WTC11 (cell line): ENCODE data around the gene AMER1. TPM values are rescaled to one million over a fixed set of nuclear protein-coding genes. Genes with fewer than 3 reads are reported as not detected.

ENCODE experiments used
- ATAC-seq: fragments of 200-7000 bp; cut with Tn5 transposase; 2 replicates; pipeline ENCODE4 v1.10.0; 2021; ENCODE audit warnings: mild to moderate bottlenecking, moderate library complexity
- CTCF ChIA-PET: fragments of 300-600 bp; sonication (Branson Sonifier 250); formaldehyde crosslinking; loops from one replicate; lab custom pipeline; 2021; ENCODE audit warnings: antibody characterized with exemption; lab: Charles Lee
- POLR2A ChIA-PET: fragments of 350-600 bp; sonication (Branson Sonifier 250); formaldehyde crosslinking; loops from one replicate; lab custom pipeline; 2021; ENCODE audit warnings: antibody characterized with exemption; lab: Charles Lee
- DNase-seq: peaks from one replicate; pipeline ENCODE4 v3.0.0; 2021; ENCODE audit warnings: low spot score
- H3K27ac Mint-ChIP-seq: 2 replicates; pipeline ENCODE4 v1.8.0; 2021; ENCODE audit warnings: mixed read lengths
- H3K27me3 Mint-ChIP-seq: 2 replicates; pipeline ENCODE4 v1.8.0; 2021; ENCODE audit warnings: low read depth, mild to moderate bottlenecking, moderate library complexity, mixed read lengths
- H3K36me3 Mint-ChIP-seq: 2 replicates; pipeline ENCODE4 v1.8.0; 2021; ENCODE audit warnings: mixed read lengths
- H3K4me1 Mint-ChIP-seq: 2 replicates; pipeline ENCODE4 v1.8.0; 2022; ENCODE audit warnings: mixed read lengths
- H3K4me3 Mint-ChIP-seq: 2 replicates; pipeline ENCODE4 v1.8.0; 2021; ENCODE audit warnings: mild to moderate bottlenecking, moderate library complexity, mixed read lengths
- H3K9me3 Mint-ChIP-seq: 2 replicates; pipeline ENCODE4 v1.8.0; 2021; ENCODE audit warnings: mixed read lengths
- EMX1 ChIP-seq: fragments of 250-450 bp; sonication (Bioruptor Pico); IDR thresholded peaks from 2 replicates; pipeline ENCODE4 v1.8.0; 2021; ENCODE audit warnings: mild to moderate bottlenecking
- JAZF1 ChIP-seq: fragments of 250-450 bp; sonication (Bioruptor Pico); IDR thresholded peaks from 2 replicates; pipeline ENCODE4 v1.9.0; 2021; ENCODE audit warnings: moderate library complexity, mild to moderate bottlenecking, inconsistent platforms
- JUN ChIP-seq: sonication (generic); formaldehyde crosslinking; IDR thresholded peaks from 2 replicates; pipeline ENCODE4 v1.8.0; 2023; ENCODE audit warnings: mild to moderate bottlenecking, missing genetic modification reagents
- NFATC4 ChIP-seq: fragments of 250-450 bp; sonication (Bioruptor Pico); IDR thresholded peaks from 2 replicates; pipeline ENCODE4 v1.9.0; 2021; ENCODE audit warnings: mild to moderate bottlenecking
- NFYB ChIP-seq: sonication (generic); formaldehyde crosslinking; conservative IDR thresholded peaks from 2 replicates; pipeline ENCODE4 v1.8.0; 2022; ENCODE audit warnings: low read depth, missing genetic modification reagents
- OVOL2 ChIP-seq: fragments of 250-450 bp; sonication (Bioruptor Pico); IDR thresholded peaks from 2 replicates; pipeline ENCODE4 v1.9.0; 2021; ENCODE audit warnings: mild to moderate bottlenecking, borderline replicate concordance
- PRRX2 ChIP-seq: fragments of 250-450 bp; sonication (Bioruptor Pico); IDR thresholded peaks from 2 replicates; pipeline ENCODE4 v1.8.0; 2021; ENCODE audit warnings: mild to moderate bottlenecking
- TP53 ChIP-seq: sonication (generic); formaldehyde crosslinking; IDR thresholded peaks from 2 replicates; pipeline ENCODE4 v1.8.1; 2023; ENCODE audit warnings: mild to moderate bottlenecking, missing genetic modification reagents
- ZNF121 ChIP-seq: sonication (generic); formaldehyde crosslinking; IDR thresholded peaks from 2 replicates; pipeline ENCODE4 v1.8.0; 2023; ENCODE audit warnings: missing genetic modification reagents
- ZNF138 ChIP-seq: sonication (generic); formaldehyde crosslinking; conservative IDR thresholded peaks from 2 replicates; pipeline ENCODE4 v1.8.1; 2022; ENCODE audit warnings: mild to moderate bottlenecking, moderate library complexity, missing genetic modification reagents
- ZNF219 ChIP-seq: sonication (generic); formaldehyde crosslinking; IDR thresholded peaks from 2 replicates; pipeline ENCODE4 v1.8.0; 2023; ENCODE audit warnings: missing genetic modification reagents, mild to moderate bottlenecking, borderline replicate concordance
- total RNA-seq: library from RNA; stranded (reverse); gene quantifications from 3 replicates; pipeline ENCODE4 v1.2.3, GENCODE V29; 2021
- TF ChIP-seq, protein P1 (sequence below): sonication (generic); formaldehyde crosslinking; IDR thresholded peaks from 2 replicates; pipeline ENCODE4 v1.8.0; 2022; ENCODE audit warnings: mild to moderate bottlenecking, missing genetic modification reagents
- TF ChIP-seq, protein P2 (sequence below): fragments of 250-450 bp; sonication (Bioruptor Pico); IDR thresholded peaks from 2 replicates; pipeline ENCODE4 v1.9.0; 2021; ENCODE audit warnings: mild to moderate bottlenecking
- TF ChIP-seq, protein P3 (sequence below): sonication (generic); formaldehyde crosslinking; IDR thresholded peaks from 2 replicates; pipeline ENCODE4 v1.8.1; 2023; ENCODE audit warnings: mild to moderate bottlenecking, missing genetic modification reagents, borderline replicate concordance
- TF ChIP-seq, protein P4 (sequence below): sonication (generic); formaldehyde crosslinking; IDR thresholded peaks from 2 replicates; pipeline ENCODE4 v1.8.0; 2023; ENCODE audit warnings: mild to moderate bottlenecking, missing genetic modification reagents

Gene AMER1
- total RNA-seq, 1 experiment from 2014 or later: 9.9 TPM

DNA sequence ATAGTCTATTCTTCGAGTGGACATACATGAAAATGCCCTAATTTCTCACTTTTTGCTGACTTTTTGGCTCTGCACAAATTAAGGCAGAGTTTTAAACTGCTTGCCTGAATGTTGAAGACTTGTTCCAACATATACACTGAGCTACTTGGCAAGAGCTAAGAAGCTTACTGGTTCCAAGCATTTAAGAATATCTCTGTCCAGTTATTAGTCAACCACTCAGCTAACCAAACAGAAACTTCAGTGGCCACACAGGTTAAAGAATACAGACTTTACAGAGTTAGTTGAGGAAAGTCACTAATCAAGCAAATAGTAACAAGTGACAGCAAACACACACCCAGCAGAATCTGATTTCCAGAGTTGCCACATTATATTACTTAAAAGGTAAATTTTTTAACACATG, 35.5 kb downstream of the AMER1 start:
- no peaks in the 10 kb centered on the region for H3K9me3 Mint-ChIP-seq
- TF ChIP-seq, protein P1, sequence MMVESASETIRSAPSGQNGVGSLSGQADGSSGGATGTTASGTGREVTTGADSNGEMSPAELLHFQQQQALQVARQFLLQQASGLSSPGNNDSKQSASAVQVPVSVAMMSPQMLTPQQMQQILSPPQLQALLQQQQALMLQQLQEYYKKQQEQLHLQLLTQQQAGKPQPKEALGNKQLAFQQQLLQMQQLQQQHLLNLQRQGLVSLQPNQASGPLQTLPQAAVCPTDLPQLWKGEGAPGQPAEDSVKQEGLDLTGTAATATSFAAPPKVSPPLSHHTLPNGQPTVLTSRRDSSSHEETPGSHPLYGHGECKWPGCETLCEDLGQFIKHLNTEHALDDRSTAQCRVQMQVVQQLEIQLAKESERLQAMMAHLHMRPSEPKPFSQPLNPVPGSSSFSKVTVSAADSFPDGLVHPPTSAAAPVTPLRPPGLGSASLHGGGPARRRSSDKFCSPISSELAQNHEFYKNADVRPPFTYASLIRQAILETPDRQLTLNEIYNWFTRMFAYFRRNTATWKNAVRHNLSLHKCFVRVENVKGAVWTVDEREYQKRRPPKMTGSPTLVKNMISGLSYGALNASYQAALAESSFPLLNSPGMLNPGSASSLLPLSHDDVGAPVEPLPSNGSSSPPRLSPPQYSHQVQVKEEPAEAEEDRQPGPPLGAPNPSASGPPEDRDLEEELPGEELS (CRISPR knock-in tag): no peak
- TF ChIP-seq ZNF138 (CRISPR knock-in tag): no peak
- TF ChIP-seq, protein P2, sequence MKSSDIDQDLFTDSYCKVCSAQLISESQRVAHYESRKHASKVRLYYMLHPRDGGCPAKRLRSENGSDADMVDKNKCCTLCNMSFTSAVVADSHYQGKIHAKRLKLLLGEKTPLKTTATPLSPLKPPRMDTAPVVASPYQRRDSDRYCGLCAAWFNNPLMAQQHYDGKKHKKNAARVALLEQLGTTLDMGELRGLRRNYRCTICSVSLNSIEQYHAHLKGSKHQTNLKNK (CRISPR knock-in tag): no peak
- no peak for TF ChIP-seq ZNF121 (CRISPR knock-in tag)
- TF ChIP-seq NFATC4 (CRISPR knock-in tag): no peak
- no peak for TF ChIP-seq NFYB (CRISPR knock-in tag)
- no peak for TF ChIP-seq OVOL2 (CRISPR knock-in tag)
- TF ChIP-seq TP53 (CRISPR knock-in tag): no peak
- TF ChIP-seq JUN (CRISPR knock-in tag): no peak
- TF ChIP-seq JAZF1: no peak
- no peak for TF ChIP-seq ZNF219 (CRISPR knock-in tag)
- TF ChIP-seq PRRX2: no peak
- TF ChIP-seq EMX1: no peak
- TF ChIP-seq, protein P3, sequence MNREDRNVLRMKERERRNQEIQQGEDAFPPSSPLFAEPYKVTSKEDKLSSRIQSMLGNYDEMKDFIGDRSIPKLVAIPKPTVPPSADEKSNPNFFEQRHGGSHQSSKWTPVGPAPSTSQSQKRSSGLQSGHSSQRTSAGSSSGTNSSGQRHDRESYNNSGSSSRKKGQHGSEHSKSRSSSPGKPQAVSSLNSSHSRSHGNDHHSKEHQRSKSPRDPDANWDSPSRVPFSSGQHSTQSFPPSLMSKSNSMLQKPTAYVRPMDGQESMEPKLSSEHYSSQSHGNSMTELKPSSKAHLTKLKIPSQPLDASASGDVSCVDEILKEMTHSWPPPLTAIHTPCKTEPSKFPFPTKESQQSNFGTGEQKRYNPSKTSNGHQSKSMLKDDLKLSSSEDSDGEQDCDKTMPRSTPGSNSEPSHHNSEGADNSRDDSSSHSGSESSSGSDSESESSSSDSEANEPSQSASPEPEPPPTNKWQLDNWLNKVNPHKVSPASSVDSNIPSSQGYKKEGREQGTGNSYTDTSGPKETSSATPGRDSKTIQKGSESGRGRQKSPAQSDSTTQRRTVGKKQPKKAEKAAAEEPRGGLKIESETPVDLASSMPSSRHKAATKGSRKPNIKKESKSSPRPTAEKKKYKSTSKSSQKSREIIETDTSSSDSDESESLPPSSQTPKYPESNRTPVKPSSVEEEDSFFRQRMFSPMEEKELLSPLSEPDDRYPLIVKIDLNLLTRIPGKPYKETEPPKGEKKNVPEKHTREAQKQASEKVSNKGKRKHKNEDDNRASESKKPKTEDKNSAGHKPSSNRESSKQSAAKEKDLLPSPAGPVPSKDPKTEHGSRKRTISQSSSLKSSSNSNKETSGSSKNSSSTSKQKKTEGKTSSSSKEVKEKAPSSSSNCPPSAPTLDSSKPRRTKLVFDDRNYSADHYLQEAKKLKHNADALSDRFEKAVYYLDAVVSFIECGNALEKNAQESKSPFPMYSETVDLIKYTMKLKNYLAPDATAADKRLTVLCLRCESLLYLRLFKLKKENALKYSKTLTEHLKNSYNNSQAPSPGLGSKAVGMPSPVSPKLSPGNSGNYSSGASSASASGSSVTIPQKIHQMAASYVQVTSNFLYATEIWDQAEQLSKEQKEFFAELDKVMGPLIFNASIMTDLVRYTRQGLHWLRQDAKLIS (CRISPR knock-in tag): no peak
- TF ChIP-seq, all 79 proteins: peak for 0
- DNase-seq (no peak), ATAC-seq (no peak)
- Mint-ChIP-seq H3K4me3 (no peak overlapping the region), H3K27me3 (no peaks in the 10 kb centered on the region; the same call in 1 of the 2 replicates), H3K36me3 (no peaks in the 10 kb centered on the region), H3K4me1 (no peaks in the 10 kb centered on the region), H3K27ac (no peak overlapping the region)
- CTCF ChIA-PET: no interaction called here
- POLR2A ChIA-PET: no interaction called here

DNA sequence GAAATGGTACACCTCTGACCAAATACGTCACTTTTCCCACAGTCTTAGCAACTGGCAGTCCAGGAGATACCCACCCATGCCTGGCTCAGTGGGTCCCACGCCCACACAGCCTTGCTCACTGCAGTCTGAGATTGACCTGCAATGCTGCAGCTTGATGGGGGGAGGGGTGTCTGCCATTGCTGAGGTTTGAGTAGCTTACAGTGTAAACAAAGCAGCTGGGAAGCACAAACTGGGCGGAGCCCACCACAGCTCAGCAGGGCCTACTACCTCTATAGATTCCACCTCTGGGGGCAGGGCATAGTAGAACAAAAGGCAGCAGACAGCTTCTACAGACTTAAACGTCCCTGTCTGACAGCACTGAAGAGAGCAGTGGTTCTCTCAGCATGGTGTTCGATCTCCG, 52.7 kb downstream of the AMER1 start:
- peaks cover 26% of the 10 kb centered on the region for H3K4me1 Mint-ChIP-seq
- peak; percentile 54 for DNase-seq
- CTCF ChIA-PET: interaction anchor here (1.5 to 2.4 kb wide), 2 partner anchors 52 to 60 kb away, joined by 4 to 11 read pairs; partner anchors contain the start of gene AMER1
- POLR2A ChIA-PET: interaction anchor here (0.6 kb wide), 1 partner anchor 21 kb away, joined by 4 read pairs; no protein-coding TSS in a partner anchor
- H3K27me3 Mint-ChIP-seq: 0 out of 2 replicates have a peak, but pooled peaks cover 3% of the 10 kb centered on the region
- H3K4me3 Mint-ChIP-seq: no peak overlapping the region
- peak; percentile 64 for ATAC-seq
- peaks cover 33% of the 10 kb centered on the region for H3K36me3 Mint-ChIP-seq
- H3K9me3 Mint-ChIP-seq: peaks cover 43% of the 10 kb centered on the region
- peak overlapping the region; percentile 41; the same call in 1 of the 2 replicates for H3K27ac Mint-ChIP-seq
- TF ChIP-seq, protein P4, sequence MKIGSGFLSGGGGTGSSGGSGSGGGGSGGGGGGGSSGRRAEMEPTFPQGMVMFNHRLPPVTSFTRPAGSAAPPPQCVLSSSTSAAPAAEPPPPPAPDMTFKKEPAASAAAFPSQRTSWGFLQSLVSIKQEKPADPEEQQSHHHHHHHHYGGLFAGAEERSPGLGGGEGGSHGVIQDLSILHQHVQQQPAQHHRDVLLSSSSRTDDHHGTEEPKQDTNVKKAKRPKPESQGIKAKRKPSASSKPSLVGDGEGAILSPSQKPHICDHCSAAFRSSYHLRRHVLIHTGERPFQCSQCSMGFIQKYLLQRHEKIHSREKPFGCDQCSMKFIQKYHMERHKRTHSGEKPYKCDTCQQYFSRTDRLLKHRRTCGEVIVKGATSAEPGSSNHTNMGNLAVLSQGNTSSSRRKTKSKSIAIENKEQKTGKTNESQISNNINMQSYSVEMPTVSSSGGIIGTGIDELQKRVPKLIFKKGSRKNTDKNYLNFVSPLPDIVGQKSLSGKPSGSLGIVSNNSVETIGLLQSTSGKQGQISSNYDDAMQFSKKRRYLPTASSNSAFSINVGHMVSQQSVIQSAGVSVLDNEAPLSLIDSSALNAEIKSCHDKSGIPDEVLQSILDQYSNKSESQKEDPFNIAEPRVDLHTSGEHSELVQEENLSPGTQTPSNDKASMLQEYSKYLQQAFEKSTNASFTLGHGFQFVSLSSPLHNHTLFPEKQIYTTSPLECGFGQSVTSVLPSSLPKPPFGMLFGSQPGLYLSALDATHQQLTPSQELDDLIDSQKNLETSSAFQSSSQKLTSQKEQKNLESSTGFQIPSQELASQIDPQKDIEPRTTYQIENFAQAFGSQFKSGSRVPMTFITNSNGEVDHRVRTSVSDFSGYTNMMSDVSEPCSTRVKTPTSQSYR (CRISPR knock-in tag): 0 out of 2 replicates have a peak, but pooled peaks have one; percentile 50
- no peak for TF ChIP-seq OVOL2 (CRISPR knock-in tag)
